IMR-90 (cell line): ENCODE data around the gene IKBKE. TPM values are rescaled to one million over a fixed set of nuclear protein-coding genes. Genes with fewer than 3 reads are reported as not detected.

Source experiments
- ATAC-seq: fragments of 200-7000 bp; cut with Tn5 transposase; 2 replicates; pipeline ENCODE4 v1.9.1; 2020; ENCODE audit warnings: low read depth, mild to moderate bottlenecking, moderate library complexity
- BruUV-seq: library from RNA; stranded (reverse); fragments of 400-500 nt; replicated peaks from 2 replicates; lab custom pipeline; 2021; lab: Mats Ljungman, UMichigan
- CTCF ChIA-PET: fragments of 300-600 bp; formaldehyde crosslinking; extraction: SDS; loops from one replicate; lab custom pipeline; 2021; ENCODE audit warnings: antibody characterized with exemption; lab: Yijun Ruan, JAX
- POLR2A ChIA-PET: fragments of 300-600 bp; sonication (Branson Sonifier 250); formaldehyde crosslinking; loops from one replicate; lab custom pipeline; 2022; ENCODE audit warnings: antibody characterized with exemption; ENCODE audit not compliant: unreplicated experiment; lab: Charles Lee
- DNase-seq: peaks from one replicate; pipeline ENCODE4 v3.0.0; 2013
- H2AFZ ChIP-seq: replicated peaks from 2 replicates; pipeline ENCODE3; 2013; ENCODE audit warnings: low read length, mild to moderate bottlenecking; ENCODE audit not compliant: poor library complexity
- H2AK5ac ChIP-seq: 2 replicates; pipeline ENCODE4 v1.6.1; 2013; ENCODE audit warnings: low read depth, low read length, inconsistent platforms
- H2AK9ac ChIP-seq: replicated peaks from 2 replicates; pipeline ENCODE3; 2013; ENCODE audit warnings: mild to moderate bottlenecking, low read depth, low read length, moderate library complexity; ENCODE audit not compliant: poor library complexity
- H2BK120ac ChIP-seq: 2 replicates; pipeline ENCODE4 v1.6.1; 2013; ENCODE audit warnings: low read depth, low read length, inconsistent platforms
- H2BK15ac ChIP-seq: 3 replicates; pipeline ENCODE4 v1.6.1; 2013; ENCODE audit warnings: low read depth, low read length, inconsistent platforms
- H2BK20ac ChIP-seq: 2 replicates; pipeline ENCODE4 v1.6.1; 2013; ENCODE audit warnings: low read depth, mild to moderate bottlenecking, inconsistent platforms, low read length, moderate library complexity
- H2BK5ac ChIP-seq: 2 replicates; pipeline ENCODE4 v1.6.1; 2013; ENCODE audit warnings: mild to moderate bottlenecking, low read depth, low read length, inconsistent platforms; ENCODE audit not compliant: poor library complexity, severe bottlenecking
- H3K14ac ChIP-seq: replicated peaks from 2 replicates; pipeline ENCODE4 v1.6.1; 2013; ENCODE audit warnings: low read depth, low read length, inconsistent platforms
- H3K18ac ChIP-seq: 2 replicates; pipeline ENCODE4 v1.6.1; 2013; ENCODE audit warnings: low read depth, low read length, control low read depth
- H3K23ac ChIP-seq: 2 replicates; pipeline ENCODE4 v1.6.1; 2013; ENCODE audit warnings: low read depth, low read length, inconsistent platforms
- H3K27ac ChIP-seq: 2 replicates; pipeline ENCODE4 v1.5.1; 2013; ENCODE audit warnings: mild to moderate bottlenecking, control low read depth, low read length; ENCODE audit not compliant: insufficient read depth
- H3K27me3 ChIP-seq: 2 replicates; pipeline ENCODE4 v1.6.1; 2013; ENCODE audit warnings: low read length; ENCODE audit not compliant: control insufficient read depth, insufficient read depth
- H3K36me3 ChIP-seq: 2 replicates; pipeline ENCODE4 v1.6.1; 2013; ENCODE audit warnings: low read length, mixed read lengths; ENCODE audit not compliant: control insufficient read depth, insufficient read depth
- H3K4ac ChIP-seq: 2 replicates; pipeline ENCODE4 v1.6.1; 2013; ENCODE audit warnings: low read depth, low read length, inconsistent platforms
- H3K4me1 ChIP-seq: 2 replicates; pipeline ENCODE4 v1.6.1; 2013; ENCODE audit warnings: low read length, mixed read lengths; ENCODE audit not compliant: control insufficient read depth, insufficient read depth
- H3K4me2 ChIP-seq: 2 replicates; pipeline ENCODE4 v1.6.1; 2013; ENCODE audit warnings: low read depth, mild to moderate bottlenecking, control low read depth, low read length, moderate library complexity
- H3K4me3 ChIP-seq: 2 replicates; pipeline ENCODE4 v1.5.1; 2013; ENCODE audit warnings: low read depth, mild to moderate bottlenecking, control low read depth, low read length, moderate library complexity; ENCODE audit not compliant: insufficient read depth
- H3K56ac ChIP-seq: 2 replicates; pipeline ENCODE4 v1.6.1; 2013; ENCODE audit warnings: low read length, inconsistent platforms; ENCODE audit not compliant: insufficient read depth; ENCODE audit errors: extremely low read depth
- H3K79me1 ChIP-seq, 2 experiments: 2 replicates each; pipeline ENCODE4 v1.6.1; 2013; ENCODE audit warnings: low read length in 2 of 2, inconsistent platforms in 1 of 2, low read depth in 1 of 2
- H3K9ac ChIP-seq: 2 replicates; pipeline ENCODE4 v1.6.1; 2013; ENCODE audit warnings: low read depth, low read length, control low read depth
- H3K9me1 ChIP-seq: 2 replicates; pipeline ENCODE4 v1.6.1; 2013; ENCODE audit warnings: low read length, inconsistent platforms; ENCODE audit not compliant: insufficient read depth
- H3K9me3 ChIP-seq: 2 replicates; pipeline ENCODE4 v1.6.1; 2013; ENCODE audit warnings: low read length; ENCODE audit not compliant: control insufficient read depth, insufficient read depth
- H4K20me1 ChIP-seq: 2 replicates; pipeline ENCODE4 v1.6.1; 2013; ENCODE audit warnings: low read length, inconsistent platforms; ENCODE audit not compliant: insufficient read depth
- H4K5ac ChIP-seq: 2 replicates; pipeline ENCODE4 v1.6.1; 2013; ENCODE audit warnings: mild to moderate bottlenecking, low read depth, low read length, control low read depth
- H4K8ac ChIP-seq, 2 experiments: 2 replicates each; pipeline ENCODE4 v1.6.1; 2013; ENCODE audit warnings: low read depth in 2 of 2, low read length in 2 of 2, control low read depth in 1 of 2, inconsistent platforms in 1 of 2
- H4K91ac ChIP-seq: 2 replicates; pipeline ENCODE4 v1.6.1; 2013; ENCODE audit warnings: low read depth, low read length, inconsistent platforms; ENCODE audit not compliant: insufficient read depth
- BHLHE40 ChIP-seq: fragments of 150-350 bp; IDR thresholded peaks from 2 replicates; pipeline ENCODE4 v1.6.1; 2016; ENCODE audit warnings: mild to moderate bottlenecking, low read depth, low read length
- CEBPB ChIP-seq: IDR thresholded peaks from 2 replicates; pipeline ENCODE4 v1.6.1; 2012; ENCODE audit warnings: low read depth, low read length, improper control_type of control experiment
- CHD1 ChIP-seq: IDR thresholded peaks from 2 replicates; pipeline ENCODE4 v1.6.1; 2012; ENCODE audit warnings: low read depth, low read length, improper control_type of control experiment
- NFE2L2 ChIP-seq: fragments of 150-350 bp; IDR thresholded peaks from 2 replicates; pipeline ENCODE4 v1.6.1; 2016; ENCODE audit warnings: low read depth, mild to moderate bottlenecking, low read length
- RAD21 ChIP-seq: IDR thresholded peaks from 2 replicates; pipeline ENCODE4 v1.6.1; 2012; ENCODE audit warnings: low read length, improper control_type of control experiment
- WGBS, 2 experiments: methylation state at CpG; one replicate each; pipeline versions ENCODE4 v1.1.5 to v1.1.7; 2013; ENCODE audit warnings: missing lambda C conversion rate in 2 of 2; ENCODE audit not compliant: insufficient read length in 1 of 2; ENCODE audit errors: extremely low coverage in 2 of 2; 5-methylcytosine and 5-hydroxymethylcytosine counted together
- dilution Hi-C: fragments of 300-500 bp; cut with HindIII; formaldehyde crosslinking; loops from one replicate; pipeline ENCODE4 v1.14.3; 2018; ENCODE audit warnings: low sequenced_read_pairs; ENCODE audit not compliant: unreplicated experiment
- in situ Hi-C: fragments of 300-500 bp; cut with MboI; formaldehyde crosslinking; loops from 3 replicates; pipeline ENCODE4 v1.14.3; 2019; ENCODE audit warnings: low sequenced_read_pairs, inconsistent platforms, mixed read lengths
- intact Hi-C: fragments of 100-400 bp; cut with micrococcal nuclease; formaldehyde crosslinking; loops from 2 replicates; pipeline ENCODE4 v1.10.0; 2022
- polyA plus RNA-seq, 3 experiments: library from polyadenylated mRNA; depleted of rRNA; stranded (reverse); fragments of >200 nt; gene quantifications; 2 replicates each; pipeline ENCODE4 v1.2.3, GENCODE V29; 2012; ENCODE audit warnings: low replicate concordance in 1 of 3
- total RNA-seq: library from RNA; depleted of rRNA; stranded (reverse); fragments of >200 nt; gene quantifications from 2 replicates; pipeline ENCODE4 v1.2.3, GENCODE V29; 2012

The IKBKE gene
- total and polyA plus RNA-seq, 2 of the 4 experiments (the other 2 are of a cell fraction): 20.3 to 24.0 TPM

- Histone ChIP-seq H3K18ac (no peak overlapping the region), H3K23ac (no peak overlapping the region), H3K9me1 (peaks cover 10% of the 10 kb centered on the region; the same call in 1 of the 2 replicates), H3K4me3 (no peak overlapping the region), H2AFZ (peak overlapping the region; percentile 65), H4K8ac (no peak overlapping the region), H3K4me1 (peaks cover 25% of the 10 kb centered on the region), H3K9ac (no peak overlapping the region; the same call in 1 of the 2 replicates), H3K14ac (peak overlapping the region; percentile 10; the same call in 1 of the 2 replicates), H2BK120ac (no peak overlapping the region), H3K56ac (no peak overlapping the region), H3K27ac (no peak overlapping the region), H3K9me3 (no peaks in the 10 kb centered on the region), H3K4ac (peak overlapping the region; percentile 20), H2BK5ac (no peak overlapping the region), H2AK5ac (no peak overlapping the region), H3K36me3 (no peaks in the 10 kb centered on the region), H3K4me2 (no peak overlapping the region; the same call in 1 of the 2 replicates), H3K79me1 (peaks cover 0 to 7% of the 10 kb centered on the region in 2 experiments; a peak in 1 of 4 replicates), H3K27me3 (no peaks in the 10 kb centered on the region), H2BK15ac (no peak overlapping the region; the same call in 2 of the 3 replicates), H2BK20ac (peak overlapping the region; percentile 26; the same call in 1 of the 2 replicates), H4K20me1 (no peaks in the 10 kb centered on the region), H2AK9ac (no peak overlapping the region), H4K5ac (no peak overlapping the region), H4K91ac (no peak overlapping the region)
- ATAC-seq (no peak), DNase-seq (no peak)
- CTCF ChIA-PET: no interaction called here
- intact Hi-C loops (no loop called here), dilution Hi-C loops (no loop called here), in situ Hi-C loops (no loop called here)
- POLR2A ChIA-PET: no interaction called here
- TF ChIP-seq NFE2L2: no peak
- no peak for TF ChIP-seq CHD1
- TF ChIP-seq BHLHE40: no peak
- TF ChIP-seq CEBPB: no peak
- TF ChIP-seq RAD21: no peak
- no TSS peak for BruUV-seq
- WGBS, 2 experiments: 63% methylated on average over 4 of the region's 14 CpGs; no CpG with 5 or more reads in 1 of the 2 experiments
Observed at GRCh38 chr1:206511362-206512057, 41.2 kb downstream of the IKBKE start.
